ENCODE data around the gene SH3PXD2A. TPM values are rescaled to one million over a fixed set of nuclear protein-coding genes. Genes with fewer than 3 reads are reported as not detected.

SH3PXD2A gene
- total RNA-seq, 4 donors from 2014 or later, result 6.2 to 16.8 (median 11.4) TPM

GRCh38 chr10:103600956-103601569 lies 254.3 kb downstream of the SH3PXD2A start:
- peaks cover 11 to 20% of the 10 kb centered on the region in 2 donors for H3K4me1 ChIP-seq
- H3K27ac ChIP-seq, result no peak overlapping the region
- intact Hi-C loops (cut with DNase I; ENCODE audit: low total_unique reads), result no loop called here
- no peak for DNase-seq
- in situ Hi-C loops (cut with MboI; ENCODE audit: low sequenced_read_pairs in 4 of 4), result loop anchor here (5.0 kb wide), 1 partner anchor 86 kb away; no protein-coding TSS in a partner anchor
- H3K27me3 ChIP-seq, result no peaks in the 10 kb centered on the region
- no peak overlapping the region for H3K4me3 ChIP-seq
- H3K36me3 ChIP-seq, result peaks cover 0 to 7% of the 10 kb centered on the region in 2 donors
- no peak for TF ChIP-seq CTCF (IDR thresholded peaks at IDR 0.05 in 4 of 5, conservative IDR thresholded peaks at IDR 0.05 in 1 of 5)
- no peak for TF ChIP-seq POLR2A (IDR thresholded peaks at IDR 0.05)
- H3K9me3 ChIP-seq, result no peaks in the 10 kb centered on the region
- ATAC-seq, result no peak

DNA sequence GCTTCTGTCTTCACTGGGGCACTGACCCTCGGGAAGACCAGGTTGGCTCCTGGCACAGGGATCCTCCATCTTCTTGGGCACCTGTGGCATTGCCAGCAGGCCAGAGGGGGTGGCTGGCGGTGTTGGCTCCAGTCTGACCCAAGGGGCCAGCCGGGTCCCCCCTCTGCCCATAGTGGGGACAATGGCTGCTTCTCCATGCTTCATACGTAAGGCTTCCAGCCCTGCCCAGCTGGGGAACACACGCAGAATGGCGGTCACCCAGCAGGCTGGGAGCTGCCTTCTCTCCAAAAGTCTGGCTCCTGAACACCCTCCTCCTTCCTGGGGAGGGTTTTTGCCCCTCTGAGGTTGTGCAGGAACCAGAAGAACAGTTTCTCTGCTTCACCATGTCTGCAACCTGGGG lies 255.1 kb downstream of the SH3PXD2A start:
- TF ChIP-seq POLR2A (IDR thresholded peaks at IDR 0.05) (no peak), CTCF (IDR thresholded peaks at IDR 0.05 in 4 of 5, conservative IDR thresholded peaks at IDR 0.05 in 1 of 5) (no peak)
- no peak overlapping the region for H3K27ac ChIP-seq
- no peak for DNase-seq
- H3K27me3 ChIP-seq, result no peaks in the 10 kb centered on the region
- in situ Hi-C loops (cut with MboI; ENCODE audit: low sequenced_read_pairs in 4 of 4), result loop anchor here (5.0 kb wide), 1 partner anchor 87 kb away; no protein-coding TSS in a partner anchor
- no peaks in the 10 kb centered on the region for H3K9me3 ChIP-seq
- H3K4me3 ChIP-seq, result no peak overlapping the region
- intact Hi-C loops (cut with DNase I; ENCODE audit: low total_unique reads), result no loop called here
- H3K4me1 ChIP-seq, result peaks cover 11 to 20% of the 10 kb centered on the region in 2 donors
- peaks cover 0 to 7% of the 10 kb centered on the region in 2 donors for H3K36me3 ChIP-seq
- no peak for ATAC-seq

DNA sequence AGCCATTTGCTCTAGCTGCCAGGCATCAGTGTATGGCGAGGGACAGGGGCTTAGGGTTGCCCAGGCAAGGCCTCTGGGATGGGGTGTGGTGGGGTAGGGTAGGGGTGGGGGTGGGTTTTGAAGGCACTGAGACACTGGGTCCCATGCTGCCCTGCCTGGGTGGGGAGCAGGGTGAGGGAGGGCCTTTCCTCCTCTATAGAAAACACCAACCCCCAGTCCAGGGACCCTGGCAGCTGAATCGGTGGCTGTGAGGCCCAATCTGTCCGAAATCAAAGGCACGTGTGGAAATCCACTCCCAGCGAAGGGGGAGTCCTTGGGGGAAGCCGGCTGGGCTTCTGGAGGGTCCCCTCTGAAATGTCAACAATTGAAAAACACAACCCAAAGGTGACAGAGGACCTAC lies 255.5 kb downstream of the SH3PXD2A start:
- H3K27me3 ChIP-seq, result no peaks in the 10 kb centered on the region
- H3K27ac ChIP-seq, result no peak overlapping the region
- H3K9me3 ChIP-seq, result no peaks in the 10 kb centered on the region
- H3K36me3 ChIP-seq, result peaks cover 0 to 7% of the 10 kb centered on the region in 2 donors
- ATAC-seq (no peak), DNase-seq (no peak)
- H3K4me3 ChIP-seq, result no peak overlapping the region
- H3K4me1 ChIP-seq, result peaks cover 11 to 20% of the 10 kb centered on the region in 2 donors
- no peak for TF ChIP-seq POLR2A (IDR thresholded peaks at IDR 0.05)
- TF ChIP-seq CTCF (IDR thresholded peaks at IDR 0.05 in 4 of 5, conservative IDR thresholded peaks at IDR 0.05 in 1 of 5), result no peak
- intact Hi-C loops (cut with DNase I; ENCODE audit: low total_unique reads) (loop anchor here (5.0 kb wide), 1 partner anchor 257 kb away; the partner anchor contains the start of gene SH3PXD2A), in situ Hi-C loops (cut with MboI; ENCODE audit: low sequenced_read_pairs in 4 of 4) (loop anchor here (5.0 to 25.0 kb wide), 3 partner anchors 87 to 262 kb away; partner anchors contain the start of gene SH3PXD2A (in 1 of the 4))

- ATAC-seq (peak in 1 of 2 donors; percentile 15), DNase-seq (no peak)
- no peaks in the 10 kb centered on the region for H3K27me3 ChIP-seq
- no peak overlapping the region for H3K27ac ChIP-seq
- in situ Hi-C loops (cut with MboI; ENCODE audit: low sequenced_read_pairs in 4 of 4) (loop anchor here in 2 of 4 donors (25.0 kb wide), 2 partner anchors 187 to 263 kb away; partner anchors contain the start of gene SH3PXD2A (in 1 of the 2)), intact Hi-C loops (cut with DNase I; ENCODE audit: low total_unique reads) (loop anchor here (5.0 kb wide), 1 partner anchor 258 kb away; the partner anchor contains the start of gene SH3PXD2A)
- H3K4me1 ChIP-seq, result peaks cover 11 to 20% of the 10 kb centered on the region in 2 donors
- TF ChIP-seq POLR2A (IDR thresholded peaks at IDR 0.05) (no peak), CTCF (IDR thresholded peaks at IDR 0.05 in 4 of 5, conservative IDR thresholded peaks at IDR 0.05 in 1 of 5) (no peak)
- peaks cover 0 to 7% of the 10 kb centered on the region in 2 donors for H3K36me3 ChIP-seq
- no peaks in the 10 kb centered on the region for H3K9me3 ChIP-seq
- no peak overlapping the region for H3K4me3 ChIP-seq
Observed at GRCh38 chr10:103599211-103599610, 256.2 kb downstream of the SH3PXD2A start.

Measured in gastrocnemius medialis (tissue), 4 donors.